Adrenal gland (tissue), 5 donors: Measurements from ENCODE around the gene LTF.
"Not testable (repeated sequence)": the region's sequence is repeated elsewhere in the genome, so short reads cannot be mapped to it uniquely, and the experiment has no call there.

Experiments used
- POLR2A ChIP-seq, 2 donors: fragments of 450-650 bp; IDR thresholded peaks; one replicate each; pipeline ENCODE4 v1.6.1; 2017; ENCODE audit warnings: antibody characterized with exemption in 2 of 2, mild to moderate bottlenecking in 2 of 2, moderate library complexity in 1 of 2
- TF ChIP-seq, protein P1 (sequence below), 6 experiments: fragments of 450-650 bp in 4 of 6; fragments of 200-600 bp in 2 of 6; sonication (generic) in 1 of 6; IDR thresholded peaks; 1 replicate in 5 of 6; 2 replicates in 1 of 6; pipeline versions ENCODE4 v1.5.1 to v1.8.0; 2016 to 2021; ENCODE audit warnings: antibody characterized with exemption in 6 of 6, mild to moderate bottlenecking in 2 of 6, moderate library complexity in 1 of 6
- donor health status: DM: no; HTN: no; CAD: no.

DNA sequence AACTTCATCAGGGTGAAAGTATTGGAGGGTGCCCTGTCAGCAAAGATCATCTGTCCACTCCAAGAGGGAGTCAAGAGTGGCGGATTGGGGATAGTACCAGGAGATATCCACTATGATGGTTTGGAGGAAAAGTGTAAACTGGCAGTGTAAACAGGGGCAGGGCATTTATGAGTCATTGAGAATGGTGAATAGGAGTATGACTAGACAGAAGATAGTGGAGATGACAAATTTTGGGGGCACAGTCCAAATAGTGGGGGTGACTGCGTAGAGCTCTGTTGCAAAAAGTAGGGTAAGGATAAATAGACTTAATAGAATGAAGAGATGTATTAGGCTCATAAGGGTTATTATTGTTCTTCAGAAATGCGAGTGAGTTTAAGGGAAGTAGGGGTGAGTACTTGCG, 75.9 kb downstream of the LTF start:
- TF ChIP-seq, protein P1, sequence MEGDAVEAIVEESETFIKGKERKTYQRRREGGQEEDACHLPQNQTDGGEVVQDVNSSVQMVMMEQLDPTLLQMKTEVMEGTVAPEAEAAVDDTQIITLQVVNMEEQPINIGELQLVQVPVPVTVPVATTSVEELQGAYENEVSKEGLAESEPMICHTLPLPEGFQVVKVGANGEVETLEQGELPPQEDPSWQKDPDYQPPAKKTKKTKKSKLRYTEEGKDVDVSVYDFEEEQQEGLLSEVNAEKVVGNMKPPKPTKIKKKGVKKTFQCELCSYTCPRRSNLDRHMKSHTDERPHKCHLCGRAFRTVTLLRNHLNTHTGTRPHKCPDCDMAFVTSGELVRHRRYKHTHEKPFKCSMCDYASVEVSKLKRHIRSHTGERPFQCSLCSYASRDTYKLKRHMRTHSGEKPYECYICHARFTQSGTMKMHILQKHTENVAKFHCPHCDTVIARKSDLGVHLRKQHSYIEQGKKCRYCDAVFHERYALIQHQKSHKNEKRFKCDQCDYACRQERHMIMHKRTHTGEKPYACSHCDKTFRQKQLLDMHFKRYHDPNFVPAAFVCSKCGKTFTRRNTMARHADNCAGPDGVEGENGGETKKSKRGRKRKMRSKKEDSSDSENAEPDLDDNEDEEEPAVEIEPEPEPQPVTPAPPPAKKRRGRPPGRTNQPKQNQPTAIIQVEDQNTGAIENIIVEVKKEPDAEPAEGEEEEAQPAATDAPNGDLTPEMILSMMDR (IDR thresholded peaks at IDR 0.05) = not testable (repeated sequence)
- not testable (repeated sequence) for TF ChIP-seq POLR2A (IDR thresholded peaks at IDR 0.05)
